ENCODE data around the gene ABO. TPM values are rescaled to one million over a fixed set of nuclear protein-coding genes. Genes with fewer than 3 reads are reported as not detected.

ABO gene
- total and polyA plus RNA-seq, 4 donors: 0.08 to 0.75 (median 0.10) TPM; not detected in 1

GRCh38 chr9:133238272-133238850, 36.6 kb downstream of the ABO start:
- Histone ChIP-seq H3K36me3 (ENCODE audit: control insufficient read depth in 4 of 4, insufficient read depth in 3 of 4, low read depth in 1 of 4, low read length in 3 of 4) (no peaks in the 10 kb centered on the region), H3K4me3 (ENCODE audit: low read depth in 1 of 3, low read length in 3 of 3) (peak overlapping the region; percentile 27 to 40 (median 35)), H3K27me3 (ENCODE audit: control insufficient read depth in 4 of 4, insufficient read depth in 4 of 4, low read length in 3 of 4) (peaks cover 0 to 5% (median 0%) of the 10 kb centered on the region in 4 donors), H3K4me1 (ENCODE audit: control insufficient read depth in 4 of 4, insufficient read depth in 4 of 4, low read length in 3 of 4) (peaks cover 0 to 12% (median 7%) of the 10 kb centered on the region in 4 donors), H3K27ac (ENCODE audit: low read depth in 1 of 2, low read length in 2 of 2) (peak overlapping the region in 1 of 2 donors; percentile 60), H3K9me3 (ENCODE audit: control insufficient read depth in 4 of 4, low read length in 3 of 4) (no peaks in the 10 kb centered on the region), H3K9ac (ENCODE audit: low read depth in 1 of 2, low read length in 2 of 2) (no peak overlapping the region)
- peak; percentile 89 for DNase-seq (ENCODE audit: low spot score)
- 5% methylated on average over 25 of the region's 25 CpGs for WGBS
- peak; percentile 88 for TF ChIP-seq SP1 (IDR thresholded peaks at IDR 0.05)
- no peak for TF ChIP-seq ATF3 (IDR thresholded peaks at IDR 0.05)
- no peak for TF ChIP-seq RAD21 (IDR thresholded peaks at IDR 0.05)
- TF ChIP-seq YY1 (IDR thresholded peaks at IDR 0.05): no peak
- TF ChIP-seq TAF1 (conservative IDR thresholded peaks at IDR 0.05): no peak
- no peak for TF ChIP-seq REST (IDR thresholded peaks at IDR 0.05)
- TF ChIP-seq ZBTB33 (IDR thresholded peaks at IDR 0.05): no peak
- TF ChIP-seq FOXA1 (IDR thresholded peaks at IDR 0.05): no peak
- no peak for TF ChIP-seq JUND (IDR thresholded peaks at IDR 0.05)
- no peak for TF ChIP-seq FOXA2 (IDR thresholded peaks at IDR 0.05)
- no peak for TF ChIP-seq GABPA (IDR thresholded peaks at IDR 0.05 in 1 of 2, conservative IDR thresholded peaks at IDR 0.05 in 1 of 2)
- no peak for TF ChIP-seq MAX (IDR thresholded peaks at IDR 0.05)
- no peak for TF ChIP-seq EGR1 (IDR thresholded peaks at IDR 0.05; ENCODE audit: low read depth in 2 of 2)
- TF ChIP-seq HNF4A (conservative IDR thresholded peaks at IDR 0.05): peak; percentile 75 to 94
- TF ChIP-seq NR2F2 (IDR thresholded peaks at IDR 0.05): peak; percentile 87
- TF ChIP-seq RXRA (IDR thresholded peaks at IDR 0.05): peak; percentile 65 to 94
- peak; percentile 52 for TF ChIP-seq HNF4G (IDR thresholded peaks at IDR 0.05)
- no peak for TF ChIP-seq CTCF (IDR thresholded peaks at IDR 0.05; ENCODE audit: low read depth, low read length, missing input control)
